Measurements from ENCODE around the gene GCSAM. TPM values are rescaled to one million over a fixed set of nuclear protein-coding genes. Genes with fewer than 3 reads are reported as not detected.
"Not testable (repeated sequence)": the region's sequence is repeated elsewhere in the genome, so short reads cannot be mapped to it uniquely, and the experiment has no call there.

The GCSAM gene
- total RNA-seq, 1 donor from 2014 or later = not detected

GRCh38 chr3:112083239-112083638 is 49.8 kb downstream of the GCSAM start:
- no peaks in the 10 kb centered on the region for H3K27me3 ChIP-seq (ENCODE audit: control insufficient read depth, insufficient read depth, low read length)
- no peak for DNase-seq (ENCODE audit: low read depth)
- no peaks in the 10 kb centered on the region for H3K36me3 ChIP-seq (ENCODE audit: control insufficient read depth, insufficient read depth, low read length)
- TF ChIP-seq, protein P1, sequence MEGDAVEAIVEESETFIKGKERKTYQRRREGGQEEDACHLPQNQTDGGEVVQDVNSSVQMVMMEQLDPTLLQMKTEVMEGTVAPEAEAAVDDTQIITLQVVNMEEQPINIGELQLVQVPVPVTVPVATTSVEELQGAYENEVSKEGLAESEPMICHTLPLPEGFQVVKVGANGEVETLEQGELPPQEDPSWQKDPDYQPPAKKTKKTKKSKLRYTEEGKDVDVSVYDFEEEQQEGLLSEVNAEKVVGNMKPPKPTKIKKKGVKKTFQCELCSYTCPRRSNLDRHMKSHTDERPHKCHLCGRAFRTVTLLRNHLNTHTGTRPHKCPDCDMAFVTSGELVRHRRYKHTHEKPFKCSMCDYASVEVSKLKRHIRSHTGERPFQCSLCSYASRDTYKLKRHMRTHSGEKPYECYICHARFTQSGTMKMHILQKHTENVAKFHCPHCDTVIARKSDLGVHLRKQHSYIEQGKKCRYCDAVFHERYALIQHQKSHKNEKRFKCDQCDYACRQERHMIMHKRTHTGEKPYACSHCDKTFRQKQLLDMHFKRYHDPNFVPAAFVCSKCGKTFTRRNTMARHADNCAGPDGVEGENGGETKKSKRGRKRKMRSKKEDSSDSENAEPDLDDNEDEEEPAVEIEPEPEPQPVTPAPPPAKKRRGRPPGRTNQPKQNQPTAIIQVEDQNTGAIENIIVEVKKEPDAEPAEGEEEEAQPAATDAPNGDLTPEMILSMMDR (IDR thresholded peaks at IDR 0.05; ENCODE audit: insufficient read depth, low read length, poor library complexity, severe bottlenecking) = no peak
- H3K4me3 ChIP-seq (ENCODE audit: low read depth, low read length) = no peak overlapping the region

- H3K36me3 ChIP-seq (ENCODE audit: control insufficient read depth, insufficient read depth, low read length) = no peaks in the 10 kb centered on the region
These were observed 54.6 kb downstream of the GCSAM start for GRCh38 chr3:112078125-112079083.

GRCh38 chr3:112074616-112075497 is 58.2 kb downstream of the GCSAM start:
- H3K36me3 ChIP-seq (ENCODE audit: control insufficient read depth, insufficient read depth, low read length) = no peaks in the 10 kb centered on the region
- no peaks in the 10 kb centered on the region for H3K27me3 ChIP-seq (ENCODE audit: control insufficient read depth, insufficient read depth, low read length)
- peak; percentile 97 for DNase-seq (ENCODE audit: low read depth)
- H3K4me3 ChIP-seq (ENCODE audit: low read depth, low read length) = no peak overlapping the region
- TF ChIP-seq, protein P1 (IDR thresholded peaks at IDR 0.05; ENCODE audit: insufficient read depth, low read length, poor library complexity, severe bottlenecking) = no peak

More at GRCh38 chr3:112078125-112079083, 54.6 kb downstream of the GCSAM start:
- no peak for DNase-seq (ENCODE audit: low read depth)
- TF ChIP-seq, protein P1 (IDR thresholded peaks at IDR 0.05; ENCODE audit: insufficient read depth, low read length, poor library complexity, severe bottlenecking) = no peak
- Histone ChIP-seq H3K4me3 (ENCODE audit: low read depth, low read length) (no peak overlapping the region), H3K27me3 (ENCODE audit: control insufficient read depth, insufficient read depth, low read length) (no peaks in the 10 kb centered on the region)

DNA sequence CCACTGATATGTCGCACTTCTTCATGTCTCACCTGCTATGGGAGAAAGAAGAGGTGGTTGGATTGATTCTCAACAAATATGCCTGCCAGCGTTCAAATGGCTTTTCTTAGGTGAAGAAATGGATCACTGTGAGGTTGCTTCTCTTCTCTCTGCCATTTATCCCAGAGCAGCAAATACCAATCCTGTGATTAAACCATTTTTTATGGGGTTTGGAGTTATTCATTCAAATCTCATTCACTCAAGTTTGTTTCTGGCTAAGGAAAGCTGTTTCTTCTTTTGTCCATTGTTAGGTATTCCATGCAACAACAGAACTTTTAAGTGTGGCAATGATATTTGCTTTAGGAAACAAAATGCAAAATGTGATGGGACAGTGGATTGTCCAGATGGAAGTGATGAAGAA is 59.0 kb downstream of the GCSAM start:
- H3K4me3 ChIP-seq (ENCODE audit: low read depth, low read length) = no peak overlapping the region
- DNase-seq (ENCODE audit: low read depth) = no peak
- no peaks in the 10 kb centered on the region for H3K27me3 ChIP-seq (ENCODE audit: control insufficient read depth, insufficient read depth, low read length)
- TF ChIP-seq, protein P1 (IDR thresholded peaks at IDR 0.05; ENCODE audit: insufficient read depth, low read length, poor library complexity, severe bottlenecking) = no peak
- no peaks in the 10 kb centered on the region for H3K36me3 ChIP-seq (ENCODE audit: control insufficient read depth, insufficient read depth, low read length)

DNA sequence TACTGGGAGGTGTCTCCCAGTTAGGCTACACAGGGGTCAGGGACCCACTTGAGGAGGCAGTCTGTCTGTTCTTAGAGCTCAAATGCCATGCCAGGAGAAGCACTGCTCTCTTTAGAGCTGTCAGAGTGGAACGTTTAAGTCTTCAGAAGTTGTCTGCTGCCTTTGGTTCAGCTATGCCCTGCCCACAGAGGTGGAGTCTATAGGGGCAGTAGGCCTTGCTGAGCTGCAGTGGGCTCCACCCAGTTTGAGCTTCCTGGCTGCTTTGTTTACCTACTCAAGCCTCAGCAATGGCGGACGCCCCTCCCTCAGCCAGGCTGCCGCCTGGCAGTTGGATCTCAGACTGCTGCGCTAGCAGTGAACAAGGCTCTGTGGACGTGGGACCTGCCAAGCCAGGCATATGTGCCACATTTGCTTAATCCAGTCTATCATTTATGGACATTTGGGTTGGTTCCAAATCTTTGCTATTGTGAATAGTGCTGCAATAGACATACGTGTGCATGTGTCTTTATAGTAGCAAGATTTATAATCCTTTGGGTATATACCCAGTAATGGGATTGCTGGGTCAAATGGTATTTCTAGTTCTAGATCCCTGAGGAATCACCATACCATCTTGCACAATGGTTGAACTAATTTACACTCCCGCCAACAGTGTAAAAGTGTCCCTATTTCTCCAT is 60.5 kb downstream of the GCSAM start:
- not testable (repeated sequence) for H3K4me3 ChIP-seq (ENCODE audit: low read depth, low read length); DNase-seq (ENCODE audit: low read depth); H3K27me3 ChIP-seq (ENCODE audit: control insufficient read depth, insufficient read depth, low read length); H3K36me3 ChIP-seq (ENCODE audit: control insufficient read depth, insufficient read depth, low read length)

Other genes starting within 250 kb of the GCSAM start
- gene ABHD10, start 154.2 kb downstream of the GCSAM start, total RNA-seq = 17.1 and 17.6 TPM in 2 replicates
- gene TAGLN3, start 134.3 kb downstream of the GCSAM start, total RNA-seq = 1.6 and 3.7 TPM in 2 replicates
- not detected in 2 replicates for gene TMPRSS7, start 98.5 kb downstream of the GCSAM start, total RNA-seq
- 42.5 and 42.9 TPM in 2 replicates for gene C3orf52, start 46.9 kb downstream of the GCSAM start, total RNA-seq
- 2.2 TPM in 1 of 2 replicates, not detected in the other for gene SLC9C1, start 161.0 kb upstream of the GCSAM start, total RNA-seq
- gene CD200, start 199.9 kb upstream of the GCSAM start, total RNA-seq = 19.2 and 19.3 TPM in 2 replicates